H1 (cell line): ENCODE measurements around the gene AGPAT4.

ENCODE experiments used
- HDAC2 ChIP-seq, 2 experiments: fragments of 300-600 bp in 1 of 2; sonication (generic) in 1 of 2; IDR thresholded peaks; 2 replicates each; pipeline ENCODE4 v1.6.1; 2011 to 2012; ENCODE audit warnings: low read depth in 2 of 2, low read length in 2 of 2, mild to moderate bottlenecking in 2 of 2, moderate library complexity in 2 of 2, borderline replicate concordance in 1 of 2, inconsistent platforms in 1 of 2
- POLR2A ChIP-seq, 2 experiments: IDR thresholded peaks; 1 replicate in 1 of 2; 2 replicates in 1 of 2; pipeline ENCODE4 v1.6.1; 2011; ENCODE audit warnings: low read depth in 2 of 2, low read length in 2 of 2, mild to moderate bottlenecking in 2 of 2; ENCODE audit errors: control extremely low read depth in 1 of 2
- TF ChIP-seq, protein P1 (sequence below), 3 experiments: IDR thresholded peaks; 1 replicate in 2 of 3; 2 replicates in 1 of 3; pipeline versions ENCODE4 v1.5.1 to v1.6.1; 2011; ENCODE audit warnings: low read length in 3 of 3, mild to moderate bottlenecking in 3 of 3, inconsistent platforms in 2 of 3, low read depth in 1 of 3, moderate library complexity in 1 of 3; ENCODE audit not compliant: insufficient read depth in 1 of 3; ENCODE audit errors: control extremely low read depth in 1 of 3

- TF ChIP-seq POLR2A (IDR thresholded peaks at IDR 0.05; ENCODE audit: control extremely low read depth in 1 of 2, low read depth in 2 of 2, low read length in 2 of 2), result no peak
- TF ChIP-seq, protein P1, sequence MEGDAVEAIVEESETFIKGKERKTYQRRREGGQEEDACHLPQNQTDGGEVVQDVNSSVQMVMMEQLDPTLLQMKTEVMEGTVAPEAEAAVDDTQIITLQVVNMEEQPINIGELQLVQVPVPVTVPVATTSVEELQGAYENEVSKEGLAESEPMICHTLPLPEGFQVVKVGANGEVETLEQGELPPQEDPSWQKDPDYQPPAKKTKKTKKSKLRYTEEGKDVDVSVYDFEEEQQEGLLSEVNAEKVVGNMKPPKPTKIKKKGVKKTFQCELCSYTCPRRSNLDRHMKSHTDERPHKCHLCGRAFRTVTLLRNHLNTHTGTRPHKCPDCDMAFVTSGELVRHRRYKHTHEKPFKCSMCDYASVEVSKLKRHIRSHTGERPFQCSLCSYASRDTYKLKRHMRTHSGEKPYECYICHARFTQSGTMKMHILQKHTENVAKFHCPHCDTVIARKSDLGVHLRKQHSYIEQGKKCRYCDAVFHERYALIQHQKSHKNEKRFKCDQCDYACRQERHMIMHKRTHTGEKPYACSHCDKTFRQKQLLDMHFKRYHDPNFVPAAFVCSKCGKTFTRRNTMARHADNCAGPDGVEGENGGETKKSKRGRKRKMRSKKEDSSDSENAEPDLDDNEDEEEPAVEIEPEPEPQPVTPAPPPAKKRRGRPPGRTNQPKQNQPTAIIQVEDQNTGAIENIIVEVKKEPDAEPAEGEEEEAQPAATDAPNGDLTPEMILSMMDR (IDR thresholded peaks at IDR 0.05; ENCODE audit: control extremely low read depth in 1 of 3, insufficient read depth in 1 of 3, low read depth in 1 of 3, low read length in 3 of 3), result no peak
- TF ChIP-seq HDAC2 (IDR thresholded peaks at IDR 0.05; ENCODE audit: borderline replicate concordance in 1 of 2, low read depth in 2 of 2, low read length in 2 of 2), result no peak
Measured at GRCh38 chr6:161271343-161272030, 2.4 kb downstream of the AGPAT4 start.
